LoVo (cell line): ENCODE measurements around the gene CDK15.

ENCODE experiments used
- DNase-seq: peaks from one replicate; pipeline ENCODE4 v3.0.0-alpha.2; 2016; ENCODE audit warnings: low spot score

Gene CDK15

DNA sequence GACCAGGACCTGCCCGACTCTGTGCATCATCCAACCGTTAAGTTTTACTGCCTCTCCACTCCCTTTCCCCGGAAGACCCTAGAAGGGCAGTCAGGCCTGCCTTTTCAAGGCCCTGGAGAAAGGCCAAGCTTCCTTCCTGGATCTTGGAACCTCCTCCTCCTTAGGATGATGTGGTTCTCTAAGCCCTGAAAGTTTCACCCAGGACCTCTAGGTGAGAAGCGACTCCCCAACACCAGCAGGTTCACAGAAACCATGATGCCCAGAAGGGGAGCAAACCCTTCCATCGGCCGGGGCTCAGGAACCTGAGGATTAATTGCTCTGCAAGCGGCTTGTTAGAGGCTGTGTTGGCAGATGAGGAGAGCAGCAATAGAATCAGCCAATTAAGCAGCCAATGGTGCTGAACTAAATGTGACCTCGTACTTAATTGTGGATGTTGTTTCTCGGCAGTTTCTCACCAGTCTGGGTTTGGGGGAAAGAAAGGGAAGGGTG lies 133.2 kb downstream of the CDK15 start:
- no peak for DNase-seq

DNA sequence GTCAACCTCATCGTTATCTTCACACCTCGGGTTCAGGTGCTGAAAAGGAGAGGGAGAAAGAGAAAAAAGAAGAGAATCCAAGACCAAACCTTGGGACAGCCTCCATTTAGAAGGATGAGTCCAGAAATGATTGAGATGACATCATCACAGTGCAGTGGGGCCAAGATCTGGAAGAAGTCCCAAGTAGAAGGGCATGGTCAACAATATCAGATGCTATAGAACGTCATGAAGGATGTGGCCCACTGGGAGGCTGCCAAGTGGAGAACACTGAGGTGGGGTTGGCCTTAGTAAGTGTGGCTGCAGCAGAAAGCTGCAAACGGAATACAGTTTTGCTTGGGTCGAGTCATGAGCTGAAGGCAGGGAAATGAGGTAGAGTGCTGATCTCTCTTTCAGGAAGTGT lies 136.2 kb downstream of the CDK15 start:
- no peak for DNase-seq
